Activated naive CD8-positive, alpha-beta T cell treated with anti-CD3 and anti-CD28 coated beads, Interleukin-2, amount 50 U/mL, for 24 hours (primary cell): Measurements from ENCODE around the gene PCDHGA3.
A peak's percentile ranks its signal among the peaks of the same experiment; 100 is the strongest.
"Not testable (repeated sequence)": the region's sequence is repeated elsewhere in the genome, so short reads cannot be mapped to it uniquely, and the experiment has no call there.

Experiments used
- ATAC-seq: fragments of 150-1000 bp; cut with Tn5 transposase; one replicate; pipeline ENCODE4 v1.10.0; 2021
- DNase-seq: peaks from one replicate; pipeline ENCODE4 v3.0.0; 2021
- H3K27ac Mint-ChIP-seq: one replicate; pipeline ENCODE4 v1.8.0; 2021; ENCODE audit warnings: mild to moderate bottlenecking, mixed read lengths
- H3K27me3 Mint-ChIP-seq: one replicate; pipeline ENCODE4 v1.8.0; 2021; ENCODE audit warnings: mixed read lengths
- H3K36me3 Mint-ChIP-seq: one replicate; pipeline ENCODE4 v1.8.0; 2021; ENCODE audit warnings: low read depth, mixed read lengths
- H3K4me1 Mint-ChIP-seq: one replicate; pipeline ENCODE4 v1.8.0; 2021; ENCODE audit warnings: mixed read lengths
- H3K4me3 Mint-ChIP-seq: one replicate; pipeline ENCODE4 v1.8.0; 2021; ENCODE audit warnings: mild to moderate bottlenecking, moderate library complexity, mixed read lengths
- H3K9me3 Mint-ChIP-seq: one replicate; pipeline ENCODE4 v1.8.0; 2021; ENCODE audit warnings: mixed read lengths

The PCDHGA3 gene

GRCh38 chr5:141332571-141332970, 11.1 kb upstream of the PCDHGA3 start:
- H3K9me3 Mint-ChIP-seq: peaks cover 75% of the 10 kb centered on the region
- H3K4me3 Mint-ChIP-seq, H3K4me1 Mint-ChIP-seq, ATAC-seq, DNase-seq, H3K27ac Mint-ChIP-seq: not testable (repeated sequence)
- peaks cover 82% of the 10 kb centered on the region for H3K27me3 Mint-ChIP-seq
- H3K36me3 Mint-ChIP-seq: peaks cover 20% of the 10 kb centered on the region

DNA sequence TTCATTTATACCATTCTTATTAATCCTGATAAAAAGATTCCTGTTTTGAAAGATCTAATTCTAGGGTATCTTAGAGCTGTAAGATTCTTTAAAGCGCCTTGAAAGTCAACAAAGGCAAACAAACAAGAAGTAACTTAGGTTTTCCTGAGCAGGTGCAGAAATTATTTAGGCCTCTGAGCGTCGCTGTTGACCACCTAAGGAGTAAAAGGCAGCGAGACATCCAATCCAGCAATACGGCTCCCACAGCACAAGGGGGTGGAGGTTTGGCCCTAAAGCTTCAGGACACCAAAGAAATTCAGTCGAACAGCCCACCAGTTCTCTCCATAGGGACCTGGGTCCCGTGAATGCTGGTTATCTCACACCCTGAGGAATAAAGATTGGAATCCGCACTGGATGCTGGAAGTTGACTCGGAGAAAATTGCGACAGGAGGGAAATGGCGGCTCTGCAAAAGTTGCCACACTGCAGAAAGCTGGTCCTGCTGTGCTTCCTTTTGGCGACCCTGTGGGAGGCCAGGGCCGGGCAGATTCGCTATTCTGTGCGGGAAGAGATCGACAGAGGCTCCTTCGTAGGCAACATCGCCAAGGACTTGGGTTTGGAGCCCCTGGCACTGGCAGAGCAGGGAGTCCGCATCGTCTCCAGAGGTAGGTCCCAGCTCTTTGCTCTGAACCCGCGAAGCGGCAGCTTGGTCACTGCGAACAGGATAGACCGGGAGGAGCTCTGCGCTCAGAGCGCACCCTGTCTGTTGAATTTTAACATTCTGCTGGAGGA, 4.9 kb upstream of the PCDHGA3 start, which contains the start of gene PCDHGA2:
Gene PCDHGA2 (plus strand): TSS at position 223 of the 769 bp plus-strand sequence.
- no peak within 1 kb of the TSS for H3K4me3 Mint-ChIP-seq
- H3K27me3 Mint-ChIP-seq: peaks cover 85% of the 10 kb centered on the region

DNA sequence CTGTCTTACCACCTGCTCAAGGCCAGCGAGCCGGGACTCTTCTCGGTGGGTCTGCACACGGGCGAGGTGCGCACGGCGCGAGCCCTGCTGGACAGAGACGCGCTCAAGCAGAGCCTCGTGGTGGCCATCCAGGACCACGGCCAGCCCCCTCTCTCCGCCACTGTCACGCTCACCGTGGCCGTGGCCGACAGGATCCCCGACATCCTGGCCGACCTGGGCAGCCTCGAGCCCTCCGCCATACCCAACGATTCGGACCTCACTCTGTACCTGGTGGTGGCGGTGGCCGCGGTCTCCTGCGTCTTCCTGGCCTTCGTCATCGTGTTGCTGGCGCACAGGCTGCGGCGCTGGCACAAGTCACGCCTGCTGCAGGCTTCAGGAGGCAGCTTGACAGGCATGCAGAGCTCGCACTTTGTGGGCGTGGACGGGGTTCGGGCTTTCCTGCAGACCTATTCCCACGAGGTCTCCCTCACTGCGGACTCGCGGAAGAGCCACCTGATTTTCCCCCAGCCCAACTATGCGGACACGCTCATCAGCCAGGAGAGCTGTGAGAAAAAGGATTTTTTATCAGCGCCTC, 2.8 kb upstream of the PCDHGA3 start:
- H3K4me1 Mint-ChIP-seq, DNase-seq, ATAC-seq, H3K4me3 Mint-ChIP-seq, H3K27ac Mint-ChIP-seq: not testable (repeated sequence)
- Mint-ChIP-seq H3K36me3 (peaks cover 34% of the 10 kb centered on the region), H3K27me3 (peaks cover 81% of the 10 kb centered on the region), H3K9me3 (peaks cover 65% of the 10 kb centered on the region)

More for the DNA sequence above, 4.9 kb upstream of the PCDHGA3 start, which contains the start of gene PCDHGA2:
- Mint-ChIP-seq H3K9me3 (peaks cover 71% of the 10 kb centered on the region), H3K27ac (no peak within 1 kb of the TSS), H3K4me1 (no peaks in the 10 kb centered on the region), H3K36me3 (peaks cover 24% of the 10 kb centered on the region)
- no peak for ATAC-seq
- DNase-seq: no peak

DNA sequence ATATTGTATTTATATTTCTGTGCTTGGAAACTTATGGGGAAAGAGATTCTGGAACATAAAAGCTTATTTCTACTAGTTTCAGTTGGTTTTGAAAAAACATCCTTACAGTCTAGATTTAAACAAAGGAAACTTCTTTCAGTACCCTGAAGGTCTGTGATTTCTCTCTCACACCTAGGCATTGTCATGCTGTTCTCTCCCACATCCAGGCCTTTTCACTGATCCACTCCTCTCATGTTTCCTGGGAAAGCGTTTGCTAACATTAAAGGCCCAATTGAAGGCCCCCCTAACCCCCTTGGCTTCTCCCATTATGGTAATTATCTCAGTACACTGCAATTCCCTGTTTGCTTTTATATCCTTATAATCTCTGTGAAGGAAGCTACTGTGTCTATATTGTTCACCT, 856 bp upstream of the PCDHGA3 start:
- ATAC-seq: no peak
- Mint-ChIP-seq H3K9me3 (peaks cover 56% of the 10 kb centered on the region), H3K4me1 (no peaks in the 10 kb centered on the region), H3K4me3 (no peak overlapping the region), H3K27me3 (peaks cover 74% of the 10 kb centered on the region), H3K36me3 (peaks cover 34% of the 10 kb centered on the region), H3K27ac (no peak overlapping the region)
- no peak for DNase-seq

DNA sequence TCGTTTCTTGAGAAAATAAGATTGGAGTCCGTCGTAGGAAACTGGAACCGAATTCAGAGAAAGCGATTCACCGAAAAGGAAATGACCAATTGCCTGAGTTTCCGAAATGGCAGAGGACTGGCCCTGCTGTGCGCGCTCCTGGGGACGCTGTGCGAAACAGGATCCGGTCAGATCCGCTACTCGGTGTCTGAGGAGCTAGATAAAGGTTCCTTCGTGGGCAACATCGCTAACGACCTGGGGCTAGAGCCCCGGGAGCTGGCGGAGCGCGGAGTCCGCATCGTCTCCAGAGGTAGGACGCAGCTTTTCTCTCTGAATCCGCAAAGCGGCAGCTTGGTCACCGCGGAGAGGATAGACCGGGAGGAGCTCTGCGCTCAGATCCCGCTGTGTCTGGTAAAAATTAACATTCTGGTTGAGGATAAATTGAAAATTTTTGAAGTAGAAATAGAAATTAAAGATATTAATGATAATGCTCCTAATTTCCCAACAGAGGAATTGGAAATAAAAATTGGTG, 379 bp downstream of the PCDHGA3 start:
- Mint-ChIP-seq H3K36me3 (peaks cover 28% of the 10 kb centered on the region), H3K9me3 (peaks cover 51% of the 10 kb centered on the region), H3K27me3 (peaks cover 67% of the 10 kb centered on the region), H3K4me3 (no peak overlapping the region), H3K27ac (no peak overlapping the region), H3K4me1 (no peaks in the 10 kb centered on the region)
- DNase-seq (no peak), ATAC-seq (no peak)

- Mint-ChIP-seq H3K9me3 (peaks cover 54% of the 10 kb centered on the region), H3K36me3 (peaks cover 25% of the 10 kb centered on the region), H3K4me3 (no peak overlapping the region), H3K27ac (no peak overlapping the region), H3K4me1 (no peaks in the 10 kb centered on the region), H3K27me3 (peaks cover 62% of the 10 kb centered on the region)
- DNase-seq (no peak), ATAC-seq (no peak)
Measured at GRCh38 chr5:141345327-141345726, 1.7 kb downstream of the PCDHGA3 start.

- H3K27ac Mint-ChIP-seq, ATAC-seq, H3K4me1 Mint-ChIP-seq, DNase-seq, H3K4me3 Mint-ChIP-seq: not testable (repeated sequence)
- H3K27me3 Mint-ChIP-seq: peaks cover 65% of the 10 kb centered on the region
- peaks cover 56% of the 10 kb centered on the region for H3K9me3 Mint-ChIP-seq
- H3K36me3 Mint-ChIP-seq: peaks cover 25% of the 10 kb centered on the region
Measured at GRCh38 chr5:141346017-141346416, 2.4 kb downstream of the PCDHGA3 start.

DNA sequence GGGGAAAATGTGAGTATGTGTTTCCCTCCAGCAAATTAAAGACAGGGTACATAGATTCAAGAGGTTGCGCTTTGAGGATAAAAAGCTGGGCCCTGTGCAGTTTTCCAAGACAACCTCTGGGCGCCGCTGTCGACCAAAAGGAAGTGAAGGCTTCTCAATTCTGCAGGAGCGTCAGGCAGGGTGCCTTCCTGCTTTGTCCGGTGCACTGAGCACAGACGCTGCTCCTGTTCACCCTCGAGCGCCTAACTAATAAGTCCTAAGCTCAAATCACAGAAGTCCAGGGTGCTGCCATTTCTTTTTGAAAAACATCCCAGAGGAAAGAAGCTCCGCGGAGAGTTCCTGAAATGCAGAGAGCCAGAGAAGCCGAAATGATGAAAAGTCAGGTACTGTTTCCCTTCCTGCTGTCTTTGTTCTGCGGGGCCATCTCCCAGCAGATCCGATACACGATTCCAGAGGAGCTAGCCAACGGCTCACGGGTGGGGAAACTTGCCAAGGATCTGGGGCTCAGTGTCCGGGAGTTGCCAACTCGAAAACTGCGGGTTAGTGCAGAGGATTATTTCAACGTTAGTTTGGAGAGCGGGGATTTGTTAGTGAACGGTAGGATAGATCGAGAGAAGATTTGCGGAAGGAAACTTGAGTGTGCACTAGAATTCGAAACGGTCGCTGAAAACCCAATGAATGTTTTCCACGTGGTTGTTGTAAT, 6.4 kb downstream of the PCDHGA3 start, which contains the start of gene PCDHGB1:
Gene PCDHGB1 (plus strand): TSS at position 183 of the 703 bp plus-strand sequence. CDS start 162 bp downstream, at position 345.
- Mint-ChIP-seq H3K27me3 (peaks cover 60% of the 10 kb centered on the region), H3K4me3 (no peak within 1 kb of the TSS), H3K9me3 (peaks cover 49% of the 10 kb centered on the region), H3K36me3 (peaks cover 17% of the 10 kb centered on the region), H3K27ac (no peak within 1 kb of the TSS), H3K4me1 (no peaks in the 10 kb centered on the region)
- DNase-seq: peak; percentile 20
- no peak for ATAC-seq

DNA sequence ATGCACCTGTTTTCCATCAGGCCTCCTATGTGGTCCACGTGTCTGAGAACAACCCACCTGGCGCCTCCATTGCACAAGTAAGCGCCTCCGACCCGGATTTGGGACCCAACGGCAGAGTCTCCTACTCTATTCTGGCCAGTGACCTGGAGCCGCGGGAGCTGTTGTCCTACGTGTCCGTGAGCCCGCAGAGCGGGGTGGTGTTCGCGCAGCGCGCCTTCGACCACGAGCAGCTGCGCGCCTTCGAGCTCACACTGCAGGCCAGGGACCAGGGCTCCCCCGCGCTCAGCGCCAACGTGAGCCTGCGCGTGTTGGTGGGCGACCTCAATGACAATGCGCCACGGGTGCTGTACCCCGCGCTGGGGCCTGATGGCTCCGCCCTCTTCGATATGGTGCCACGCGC, 8.0 kb downstream of the PCDHGA3 start:
- Mint-ChIP-seq H3K36me3 (peaks cover 21% of the 10 kb centered on the region), H3K9me3 (peaks cover 50% of the 10 kb centered on the region), H3K27ac (no peak overlapping the region), H3K4me1 (no peaks in the 10 kb centered on the region), H3K27me3 (peaks cover 60% of the 10 kb centered on the region), H3K4me3 (no peak overlapping the region)
- DNase-seq: no peak
- no peak for ATAC-seq

DNA sequence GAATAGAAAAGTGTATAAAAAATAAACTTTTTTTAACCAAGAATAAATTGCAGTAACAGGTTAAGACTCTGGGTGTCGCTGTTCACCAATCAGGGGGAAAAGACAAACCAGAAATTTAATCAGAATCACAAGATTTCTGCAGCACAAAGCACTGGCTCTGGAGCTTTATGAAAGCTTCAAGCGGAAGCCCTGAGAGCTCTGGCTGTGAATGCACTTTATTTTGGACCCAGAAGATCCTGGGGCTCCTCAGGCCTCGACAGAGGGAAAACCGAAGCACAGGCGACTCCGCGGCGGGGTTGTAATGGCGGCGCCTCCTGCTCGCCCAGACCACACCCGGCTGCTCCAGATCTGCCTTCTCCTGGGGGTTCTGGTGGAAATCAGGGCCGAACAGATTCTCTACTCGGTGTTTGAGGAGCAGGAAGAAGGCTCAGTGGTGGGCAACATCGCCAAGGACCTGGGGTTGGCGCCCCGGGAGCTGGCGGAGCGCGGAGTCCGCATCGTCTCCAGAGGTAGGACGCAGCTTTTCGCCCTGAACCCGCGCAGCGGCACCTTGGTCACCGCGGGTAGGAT, 11.4 kb downstream of the PCDHGA3 start, which contains the start of gene PCDHGA4:
Gene PCDHGA4 (plus strand): TSS at position 122 of the 570 bp plus-strand sequence. CDS start 87 bp downstream, at position 209.
- ATAC-seq (no peak), DNase-seq (no peak)
- Mint-ChIP-seq H3K27ac (no peak within 1 kb of the TSS), H3K36me3 (peaks cover 23% of the 10 kb centered on the region), H3K4me1 (peaks cover 2% of the 10 kb centered on the region), H3K4me3 (no peak within 1 kb of the TSS), H3K9me3 (peaks cover 47% of the 10 kb centered on the region), H3K27me3 (peaks cover 62% of the 10 kb centered on the region)

DNA sequence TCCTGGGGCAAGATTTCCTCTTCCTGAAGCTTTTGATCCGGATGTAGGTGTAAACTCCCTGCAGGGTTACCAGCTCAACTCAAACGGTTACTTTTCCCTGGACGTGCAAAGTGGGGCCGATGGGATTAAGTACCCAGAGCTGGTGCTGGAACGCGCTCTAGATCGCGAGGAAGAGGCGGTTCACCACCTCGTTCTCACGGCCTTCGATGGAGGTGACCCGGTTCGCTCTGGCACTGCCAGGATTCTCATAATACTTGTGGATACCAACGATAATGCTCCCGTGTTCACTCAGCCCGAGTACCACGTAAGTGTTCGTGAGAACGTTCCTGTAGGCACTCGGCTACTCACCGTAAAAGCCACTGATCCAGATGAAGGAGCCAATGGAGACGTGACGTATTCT, 12.0 kb downstream of the PCDHGA3 start:
- Mint-ChIP-seq H3K36me3 (peaks cover 23% of the 10 kb centered on the region), H3K4me3 (no peak overlapping the region), H3K4me1 (peaks cover 2% of the 10 kb centered on the region), H3K27me3 (peaks cover 61% of the 10 kb centered on the region), H3K9me3 (peaks cover 46% of the 10 kb centered on the region), H3K27ac (no peak overlapping the region)
- no peak for DNase-seq
- ATAC-seq: no peak

DNA sequence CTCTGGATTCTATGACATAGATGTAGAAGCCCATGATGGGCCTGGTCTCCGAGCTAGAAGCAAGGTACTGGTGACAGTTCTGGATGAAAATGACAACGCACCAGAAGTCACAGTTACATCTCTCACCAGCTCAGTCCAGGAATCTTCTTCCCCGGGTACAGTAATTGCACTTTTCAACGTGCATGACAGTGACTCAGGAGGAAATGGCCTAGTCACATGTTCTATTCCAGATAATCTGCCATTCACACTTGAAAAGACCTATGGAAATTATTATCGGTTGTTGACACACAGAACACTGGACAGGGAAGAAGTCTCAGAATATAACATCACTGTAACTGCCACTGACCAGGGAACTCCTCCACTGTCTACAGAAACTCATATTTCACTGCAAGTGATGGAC, 12.5 kb downstream of the PCDHGA3 start:
- Mint-ChIP-seq H3K27ac (no peak overlapping the region), H3K4me1 (peaks cover 2% of the 10 kb centered on the region), H3K4me3 (no peak overlapping the region), H3K27me3 (peaks cover 61% of the 10 kb centered on the region), H3K36me3 (peaks cover 28% of the 10 kb centered on the region), H3K9me3 (peaks cover 47% of the 10 kb centered on the region)
- DNase-seq (no peak), ATAC-seq (no peak)

GRCh38 chr5:141356950-141357349, 13.3 kb downstream of the PCDHGA3 start:
- Mint-ChIP-seq H3K27me3 (peaks cover 61% of the 10 kb centered on the region), H3K27ac (no peak overlapping the region)
- no peak for ATAC-seq

DNA sequence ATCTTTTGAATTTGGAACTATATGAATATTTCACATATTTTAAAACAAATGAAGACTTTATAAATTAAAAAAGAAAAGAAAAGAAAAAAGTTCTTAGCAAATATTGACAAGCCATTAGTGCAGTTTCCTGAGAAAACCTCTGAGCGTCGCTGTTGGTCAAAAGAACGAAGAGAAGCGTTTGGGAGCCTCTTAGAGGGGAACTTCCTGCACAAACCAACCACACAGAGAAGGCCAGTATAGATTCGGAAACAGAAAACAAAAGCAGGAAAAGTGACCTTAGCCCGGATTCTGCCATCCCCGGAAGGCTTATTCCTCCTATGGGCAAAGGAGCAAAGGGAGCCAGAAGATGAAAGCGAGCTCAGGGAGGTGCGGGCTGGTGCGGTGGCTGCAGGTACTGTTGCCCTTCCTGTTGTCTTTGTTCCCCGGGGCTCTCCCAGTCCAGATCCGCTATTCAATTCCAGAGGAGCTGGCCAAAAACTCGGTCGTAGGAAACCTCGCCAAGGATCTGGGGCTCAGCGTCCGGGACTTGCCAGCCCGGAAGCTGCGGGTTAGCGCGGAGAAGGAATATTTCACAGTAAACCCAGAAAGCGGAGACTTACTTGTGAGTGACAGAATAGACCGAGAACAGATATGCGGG, 16.3 kb downstream of the PCDHGA3 start, which contains the start of gene PCDHGB2:
Gene PCDHGB2 (plus strand): TSS at position 205 of the 637 bp plus-strand sequence. CDS start 142 bp downstream, at position 347.
- DNase-seq: no peak

More at GRCh38 chr5:141356950-141357349, 13.3 kb downstream of the PCDHGA3 start:
- Mint-ChIP-seq H3K9me3 (peaks cover 47% of the 10 kb centered on the region), H3K36me3 (peaks cover 30% of the 10 kb centered on the region), H3K4me1 (peaks cover 2% of the 10 kb centered on the region), H3K4me3 (no peak overlapping the region)
- DNase-seq: no peak

More for the DNA sequence above, 16.3 kb downstream of the PCDHGA3 start, which contains the start of gene PCDHGB2:
- H3K4me1 Mint-ChIP-seq: peaks cover 2% of the 10 kb centered on the region
- peaks cover 53% of the 10 kb centered on the region for H3K9me3 Mint-ChIP-seq
- H3K4me3 Mint-ChIP-seq: peak within 1 kb of the TSS; percentile 76
- H3K27me3 Mint-ChIP-seq: peaks cover 69% of the 10 kb centered on the region
- ATAC-seq: no peak
- H3K27ac Mint-ChIP-seq: no peak within 1 kb of the TSS
- H3K36me3 Mint-ChIP-seq: peaks cover 37% of the 10 kb centered on the region
